Neural progenitor cell (in vitro differentiated cells): Measurements from ENCODE around the gene KCNJ16. TPM values are rescaled to one million over a fixed set of nuclear protein-coding genes. Genes with fewer than 3 reads are reported as not detected.
"Not testable (repeated sequence)": the region's sequence is repeated elsewhere in the genome, so short reads cannot be mapped to it uniquely, and the experiment has no call there.

Experiments used
- DNase-seq: peaks from one replicate; pipeline ENCODE4 v3.0.0-alpha.2; 2016; ENCODE audit warnings: low spot score
- H2AFZ ChIP-seq: fragments of 200-600 bp; sonication (generic); replicated peaks from 2 replicates; pipeline ENCODE4 v1.6.1; 2016; ENCODE audit warnings: antibody characterized with exemption
- H3F3A ChIP-seq: fragments of 200-600 bp; sonication (generic); 2 replicates; pipeline ENCODE4 v1.6.1; 2016; ENCODE audit warnings: antibody characterized with exemption, low read depth
- H3K27ac ChIP-seq: fragments of 200-600 bp; sonication (generic); 2 replicates; pipeline ENCODE4 v1.5.1; 2016; ENCODE audit warnings: mild to moderate bottlenecking
- H3K27me3 ChIP-seq: fragments of 200-600 bp; sonication (generic); 2 replicates; pipeline ENCODE4 v1.6.1; 2016; ENCODE audit warnings: mild to moderate bottlenecking, moderate library complexity
- H3K36me3 ChIP-seq: fragments of 200-600 bp; sonication (generic); 2 replicates; pipeline ENCODE4 v1.5.1; 2016
- H3K4me1 ChIP-seq: fragments of 200-600 bp; sonication (generic); 2 replicates; pipeline ENCODE4 v1.6.1; 2016; ENCODE audit warnings: mixed run types
- H3K4me2 ChIP-seq: fragments of 200-600 bp; sonication (generic); 2 replicates; pipeline ENCODE4 v1.6.1; 2016
- H3K4me3 ChIP-seq: fragments of 200-600 bp; sonication (generic); 2 replicates; pipeline ENCODE4 v1.5.1; 2016
- H3K79me2 ChIP-seq: fragments of 200-600 bp; sonication (generic); 2 replicates; pipeline ENCODE4 v1.6.1; 2016; ENCODE audit warnings: low read depth
- H3K9ac ChIP-seq: fragments of 200-600 bp; sonication (generic); 2 replicates; pipeline ENCODE4 v1.6.1; 2016
- H3K9me3 ChIP-seq: fragments of 200-600 bp; sonication (generic); 2 replicates; pipeline ENCODE4 v1.5.1; 2016; ENCODE audit warnings: low read depth
- H4K20me1 ChIP-seq: fragments of 200-600 bp; sonication (generic); 2 replicates; pipeline ENCODE4 v1.6.1; 2016; ENCODE audit warnings: low read depth
- H3K27ac Mint-ChIP-seq: 3 replicates; pipeline ENCODE4 v1.8.0; 2021; ENCODE audit warnings: mixed read lengths
- H3K27me3 Mint-ChIP-seq: 2 replicates; pipeline ENCODE4 v1.8.0; 2022; ENCODE audit warnings: low read depth, mild to moderate bottlenecking, inconsistent platforms, moderate library complexity, mixed read lengths; ENCODE audit not compliant: insufficient read depth
- H3K36me3 Mint-ChIP-seq: 3 replicates; pipeline ENCODE4 v1.8.0; 2021; ENCODE audit warnings: mixed read lengths
- H3K4me1 Mint-ChIP-seq: 3 replicates; pipeline ENCODE4 v1.8.0; 2021; ENCODE audit warnings: mixed read lengths
- H3K4me3 Mint-ChIP-seq: 3 replicates; pipeline ENCODE4 v1.8.0; 2021; ENCODE audit warnings: mild to moderate bottlenecking, moderate library complexity, mixed read lengths
- H3K9me3 Mint-ChIP-seq: 3 replicates; pipeline ENCODE4 v1.8.0; 2020; ENCODE audit warnings: mixed read lengths
- CTCF ChIP-seq: fragments of 200-600 bp; sonication (generic); IDR thresholded peaks from 2 replicates; pipeline ENCODE4 v1.5.1; 2017; ENCODE audit warnings: antibody characterized with exemption, mild to moderate bottlenecking
- EZH2 ChIP-seq: fragments of 200-600 bp; sonication (generic); IDR thresholded peaks from 2 replicates; pipeline ENCODE4 v1.6.1; 2017; ENCODE audit warnings: antibody characterized with exemption, mild to moderate bottlenecking, moderate library complexity
- EZH2phosphoT487 ChIP-seq: fragments of 200-600 bp; sonication (generic); IDR thresholded peaks from 2 replicates; pipeline ENCODE4 v1.6.1; 2017; ENCODE audit warnings: antibody characterized with exemption
- total RNA-seq: library from RNA; depleted of rRNA; stranded (reverse); fragments of >200 nt; gene quantifications from 2 replicates; pipeline ENCODE4 v1.2.3, GENCODE V29; 2015; ENCODE audit warnings: low replicate concordance

Gene KCNJ16
- total RNA-seq, 1 donor from 2014 or later = not detected

DNA sequence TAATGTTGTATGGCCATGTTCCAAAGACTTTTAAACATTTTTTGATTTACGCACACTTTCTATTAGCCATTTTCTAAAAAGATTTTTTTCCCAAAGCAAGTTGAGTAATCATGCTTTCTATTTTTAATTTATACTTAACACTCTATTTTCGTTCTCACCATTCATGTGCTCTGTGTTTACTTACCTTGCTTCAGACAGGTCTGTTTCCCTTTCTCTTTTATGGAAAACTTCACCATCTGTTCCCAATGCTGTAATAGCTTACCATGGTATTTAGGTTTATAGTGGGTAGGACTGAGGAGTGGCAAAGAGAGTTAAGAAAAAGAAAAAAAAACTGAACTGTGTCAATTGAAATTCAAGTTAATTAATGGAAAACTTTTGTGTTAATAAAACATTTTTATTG is 37.5 kb upstream of the KCNJ16 start:
- H3K9me3 ChIP-seq = no peaks in the 10 kb centered on the region
- H3K36me3 ChIP-seq = no peaks in the 10 kb centered on the region
- no peaks in the 10 kb centered on the region for H3K27me3 Mint-ChIP-seq
- no peaks in the 10 kb centered on the region for H3K79me2 ChIP-seq
- H3K4me1 Mint-ChIP-seq = no peaks in the 10 kb centered on the region
- H3K4me1 ChIP-seq = no peaks in the 10 kb centered on the region
- no peaks in the 10 kb centered on the region for H3K9me3 Mint-ChIP-seq
- no peak for DNase-seq
- H3K4me3 ChIP-seq = no peak overlapping the region
- no peaks in the 10 kb centered on the region for H3K36me3 Mint-ChIP-seq
- no peak overlapping the region for H3K4me2 ChIP-seq
- H3K9ac ChIP-seq = no peak overlapping the region
- no peaks in the 10 kb centered on the region for H3K27me3 ChIP-seq
- no peaks in the 10 kb centered on the region for H3F3A ChIP-seq
- no peaks in the 10 kb centered on the region for H4K20me1 ChIP-seq
- no peak for TF ChIP-seq CTCF
- no peak for TF ChIP-seq EZH2
- TF ChIP-seq EZH2phosphoT487 = no peak
- no peak overlapping the region for H3K4me3 Mint-ChIP-seq
- H3K27ac Mint-ChIP-seq = no peak overlapping the region
- no peak overlapping the region for H2AFZ ChIP-seq
- no peak overlapping the region for H3K27ac ChIP-seq

- no peaks in the 10 kb centered on the region for H3K27me3 Mint-ChIP-seq
- H3K9ac ChIP-seq = no peak overlapping the region
- no peaks in the 10 kb centered on the region for H3K4me1 Mint-ChIP-seq
- no peaks in the 10 kb centered on the region for H3K4me1 ChIP-seq
- no peak overlapping the region for H2AFZ ChIP-seq
- no peaks in the 10 kb centered on the region for H3K79me2 ChIP-seq
- H4K20me1 ChIP-seq = no peaks in the 10 kb centered on the region
- no peak overlapping the region for H3K27ac ChIP-seq
- no peak overlapping the region for H3K27ac Mint-ChIP-seq
- no peaks in the 10 kb centered on the region for H3K36me3 ChIP-seq
- H3K4me2 ChIP-seq = no peak overlapping the region
- TF ChIP-seq EZH2phosphoT487 = no peak
- no peak for TF ChIP-seq EZH2
- TF ChIP-seq CTCF = no peak
- no peak overlapping the region for H3K4me3 Mint-ChIP-seq
- H3K36me3 Mint-ChIP-seq = no peaks in the 10 kb centered on the region
- H3K9me3 ChIP-seq = no peaks in the 10 kb centered on the region
- no peaks in the 10 kb centered on the region for H3F3A ChIP-seq
- no peaks in the 10 kb centered on the region for H3K9me3 Mint-ChIP-seq
- no peak overlapping the region for H3K4me3 ChIP-seq
- H3K27me3 ChIP-seq = no peaks in the 10 kb centered on the region
- no peak for DNase-seq
Observed at GRCh38 chr17:70040336-70040735, 34.7 kb upstream of the KCNJ16 start.

DNA sequence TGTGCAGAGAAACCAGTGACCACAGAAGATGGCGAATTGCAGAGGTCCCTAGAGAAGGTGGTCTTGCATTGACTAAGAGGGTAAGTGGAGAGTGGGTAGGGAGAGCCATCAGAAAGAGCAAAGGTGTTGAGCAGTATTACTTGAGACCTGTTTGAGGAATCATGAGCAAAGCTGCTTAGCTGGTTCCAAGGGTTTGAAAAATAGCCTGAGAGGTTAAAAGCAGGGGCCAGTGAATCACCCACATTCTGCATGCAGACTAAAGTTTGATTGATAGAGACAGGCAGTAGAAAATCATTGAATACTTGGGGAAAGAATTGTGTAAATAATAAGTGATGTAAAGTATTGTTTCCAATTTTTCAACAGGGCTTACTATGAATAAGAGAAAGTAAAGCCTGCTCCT is 34.0 kb upstream of the KCNJ16 start:
- H3K4me3 ChIP-seq = no peak overlapping the region
- Mint-ChIP-seq H3K4me3 (no peak overlapping the region), H3K27ac (no peak overlapping the region), H3K27me3 (no peaks in the 10 kb centered on the region), H3K4me1 (no peaks in the 10 kb centered on the region), H3K36me3 (no peaks in the 10 kb centered on the region), H3K9me3 (no peaks in the 10 kb centered on the region)
- no peak overlapping the region for H3K4me2 ChIP-seq
- no peaks in the 10 kb centered on the region for H3K4me1 ChIP-seq
- H3F3A ChIP-seq = no peaks in the 10 kb centered on the region
- H4K20me1 ChIP-seq = no peaks in the 10 kb centered on the region
- no peak overlapping the region for H3K27ac ChIP-seq
- no peak overlapping the region for H3K9ac ChIP-seq
- no peaks in the 10 kb centered on the region for H3K9me3 ChIP-seq
- H2AFZ ChIP-seq = no peak overlapping the region
- H3K36me3 ChIP-seq = no peaks in the 10 kb centered on the region
- H3K27me3 ChIP-seq = no peaks in the 10 kb centered on the region
- TF ChIP-seq EZH2 (no peak), EZH2phosphoT487 (no peak), CTCF (no peak)
- H3K79me2 ChIP-seq = no peaks in the 10 kb centered on the region
- DNase-seq = no peak

DNA sequence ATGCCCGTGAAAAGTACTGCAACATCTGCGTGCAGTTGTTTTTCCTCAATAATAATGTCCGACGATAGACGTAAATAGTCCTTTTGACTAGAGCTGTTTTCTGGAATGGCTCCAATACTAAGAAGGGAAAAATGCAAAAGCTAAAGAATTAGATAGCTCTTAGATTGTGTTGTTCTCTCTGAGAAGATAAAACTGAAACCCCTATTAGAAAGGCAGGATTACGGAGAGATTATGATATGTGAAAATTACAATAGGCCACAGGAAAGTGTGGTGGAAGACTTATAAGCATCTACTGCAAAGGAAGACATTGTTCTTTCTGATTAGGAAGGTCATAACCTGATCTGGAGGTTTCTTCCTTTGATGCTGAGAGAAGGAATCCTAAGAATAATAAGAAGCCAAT is 33.5 kb upstream of the KCNJ16 start:
- no peaks in the 10 kb centered on the region for H3K9me3 Mint-ChIP-seq
- Histone ChIP-seq H3K79me2 (no peaks in the 10 kb centered on the region), H3F3A (no peaks in the 10 kb centered on the region), H4K20me1 (no peaks in the 10 kb centered on the region), H3K4me3 (no peak overlapping the region), H2AFZ (no peak overlapping the region), H3K27me3 (no peaks in the 10 kb centered on the region), H3K9me3 (no peaks in the 10 kb centered on the region), H3K27ac (no peak overlapping the region), H3K36me3 (no peaks in the 10 kb centered on the region), H3K4me2 (no peak overlapping the region), H3K4me1 (no peaks in the 10 kb centered on the region), H3K9ac (no peak overlapping the region)
- no peaks in the 10 kb centered on the region for H3K36me3 Mint-ChIP-seq
- no peak for DNase-seq
- TF ChIP-seq EZH2 (no peak), EZH2phosphoT487 (no peak), CTCF (no peak)
- H3K27me3 Mint-ChIP-seq = no peaks in the 10 kb centered on the region
- no peaks in the 10 kb centered on the region for H3K4me1 Mint-ChIP-seq
- no peak overlapping the region for H3K27ac Mint-ChIP-seq
- no peak overlapping the region for H3K4me3 Mint-ChIP-seq

- H3K9me3 ChIP-seq, H3K4me2 ChIP-seq, H3K4me3 ChIP-seq, H2AFZ ChIP-seq, H3K4me1 ChIP-seq, H3K27me3 Mint-ChIP-seq, H3K27me3 ChIP-seq, H3K9ac ChIP-seq, H3K36me3 Mint-ChIP-seq, H3K27ac ChIP-seq, H3K36me3 ChIP-seq, H3K79me2 ChIP-seq, H3K4me1 Mint-ChIP-seq, H3K27ac Mint-ChIP-seq, DNase-seq, H4K20me1 ChIP-seq, H3K4me3 Mint-ChIP-seq, H3F3A ChIP-seq, H3K9me3 Mint-ChIP-seq: not testable (repeated sequence)
Observed at GRCh38 chr17:70045780-70046179, 29.2 kb upstream of the KCNJ16 start.
